ENCODE data around the gene STARD6.

STARD6 gene

GRCh38 chr18:54386043-54386442 lies 28.4 kb upstream of the STARD6 start:
- no peak overlapping the region for H3K27ac ChIP-seq (ENCODE audit: low read length)
- no peaks in the 10 kb centered on the region for H3K27me3 ChIP-seq (ENCODE audit: insufficient read depth, low read length)
- H3K4me3 ChIP-seq (ENCODE audit: low read length): no peak overlapping the region
- peaks cover 36% of the 10 kb centered on the region for H3K4me1 ChIP-seq (ENCODE audit: insufficient read depth, low read length)
- no peaks in the 10 kb centered on the region for H3K36me3 ChIP-seq (ENCODE audit: insufficient read depth, low read depth, low read length)
- H3K9ac ChIP-seq (ENCODE audit: low read depth, low read length): no peak overlapping the region
- no peaks in the 10 kb centered on the region for H3K9me3 ChIP-seq (ENCODE audit: insufficient read depth, low read depth, low read length)

GRCh38 chr18:54382733-54383252 lies 25.1 kb upstream of the STARD6 start:
- H3K9me3 ChIP-seq (ENCODE audit: insufficient read depth, low read depth, low read length): no peaks in the 10 kb centered on the region
- peaks cover 21% of the 10 kb centered on the region for H3K36me3 ChIP-seq (ENCODE audit: insufficient read depth, low read depth, low read length)
- no peak overlapping the region for H3K27ac ChIP-seq (ENCODE audit: low read length)
- no peaks in the 10 kb centered on the region for H3K27me3 ChIP-seq (ENCODE audit: insufficient read depth, low read length)
- H3K9ac ChIP-seq (ENCODE audit: low read depth, low read length): no peak overlapping the region
- peaks cover 26% of the 10 kb centered on the region; the same call in 1 of the 2 replicates for H3K4me1 ChIP-seq (ENCODE audit: insufficient read depth, low read length)
- peak overlapping the region; percentile 27; the same call in 1 of the 2 replicates for H3K4me3 ChIP-seq (ENCODE audit: low read length)

GRCh38 chr18:54382076-54382475 lies 24.4 kb upstream of the STARD6 start:
- no peaks in the 10 kb centered on the region for H3K9me3 ChIP-seq (ENCODE audit: insufficient read depth, low read depth, low read length)
- peaks cover 21% of the 10 kb centered on the region for H3K36me3 ChIP-seq (ENCODE audit: insufficient read depth, low read depth, low read length)
- H3K4me1 ChIP-seq (ENCODE audit: insufficient read depth, low read length): peaks cover 26% of the 10 kb centered on the region; the same call in 1 of the 2 replicates
- H3K27me3 ChIP-seq (ENCODE audit: insufficient read depth, low read length): no peaks in the 10 kb centered on the region
- no peak overlapping the region for H3K9ac ChIP-seq (ENCODE audit: low read depth, low read length)
- no peak overlapping the region for H3K27ac ChIP-seq (ENCODE audit: low read length)
- no peak overlapping the region for H3K4me3 ChIP-seq (ENCODE audit: low read length)

GRCh38 chr18:54381640-54382039 lies 24.0 kb upstream of the STARD6 start:
- no peak overlapping the region for H3K9ac ChIP-seq (ENCODE audit: low read depth, low read length)
- peaks cover 26% of the 10 kb centered on the region; the same call in 1 of the 2 replicates for H3K4me1 ChIP-seq (ENCODE audit: insufficient read depth, low read length)
- H3K4me3 ChIP-seq (ENCODE audit: low read length): no peak overlapping the region
- no peak overlapping the region for H3K27ac ChIP-seq (ENCODE audit: low read length)
- no peaks in the 10 kb centered on the region for H3K9me3 ChIP-seq (ENCODE audit: insufficient read depth, low read depth, low read length)
- H3K27me3 ChIP-seq (ENCODE audit: insufficient read depth, low read length): no peaks in the 10 kb centered on the region
- H3K36me3 ChIP-seq (ENCODE audit: insufficient read depth, low read depth, low read length): peaks cover 22% of the 10 kb centered on the region

- H3K36me3 ChIP-seq (ENCODE audit: insufficient read depth, low read depth, low read length): peaks cover 48% of the 10 kb centered on the region
- H3K27me3 ChIP-seq (ENCODE audit: insufficient read depth, low read length): no peaks in the 10 kb centered on the region
- no peak overlapping the region for H3K27ac ChIP-seq (ENCODE audit: low read length)
- H3K9me3 ChIP-seq (ENCODE audit: insufficient read depth, low read depth, low read length): no peaks in the 10 kb centered on the region
- no peak overlapping the region for H3K9ac ChIP-seq (ENCODE audit: low read depth, low read length)
- H3K4me1 ChIP-seq (ENCODE audit: insufficient read depth, low read length): peaks cover 10% of the 10 kb centered on the region; the same call in 1 of the 2 replicates
- no peak overlapping the region for H3K4me3 ChIP-seq (ENCODE audit: low read length)
These were observed 20.4 kb upstream of the STARD6 start for GRCh38 chr18:54378057-54378456.

GRCh38 chr18:54360406-54360805 lies 2.7 kb upstream of the STARD6 start:
- Histone ChIP-seq H3K9me3 (ENCODE audit: insufficient read depth, low read depth, low read length) (no peaks in the 10 kb centered on the region), H3K27me3 (ENCODE audit: insufficient read depth, low read length) (no peaks in the 10 kb centered on the region), H3K9ac (ENCODE audit: low read depth, low read length) (no peak overlapping the region), H3K4me1 (ENCODE audit: insufficient read depth, low read length) (peaks cover 3% of the 10 kb centered on the region; the same call in 1 of the 2 replicates), H3K4me3 (ENCODE audit: low read length) (no peak overlapping the region), H3K27ac (ENCODE audit: low read length) (no peak overlapping the region), H3K36me3 (ENCODE audit: insufficient read depth, low read depth, low read length) (peaks cover 35% of the 10 kb centered on the region)

- peak overlapping the region; percentile 90 for H3K9ac ChIP-seq (ENCODE audit: low read depth, low read length)
- peak overlapping the region; percentile 96 for H3K4me3 ChIP-seq (ENCODE audit: low read length)
These were observed 1.6 kb upstream of the STARD6 start for GRCh38 chr18:54359233-54359632.

GRCh38 chr18:54358495-54359040 lies 910 bp upstream of the STARD6 start:
- Histone ChIP-seq H3K4me3 (ENCODE audit: low read length) (peak overlapping the region; percentile 96), H3K4me1 (ENCODE audit: insufficient read depth, low read length) (peaks cover 3% of the 10 kb centered on the region; the same call in 1 of the 2 replicates), H3K27me3 (ENCODE audit: insufficient read depth, low read length) (no peaks in the 10 kb centered on the region), H3K9me3 (ENCODE audit: insufficient read depth, low read depth, low read length) (no peaks in the 10 kb centered on the region), H3K9ac (ENCODE audit: low read depth, low read length) (peak overlapping the region; percentile 90), H3K27ac (ENCODE audit: low read length) (no peak overlapping the region), H3K36me3 (ENCODE audit: insufficient read depth, low read depth, low read length) (peaks cover 29% of the 10 kb centered on the region)

More at GRCh38 chr18:54359233-54359632, 1.6 kb upstream of the STARD6 start:
- Histone ChIP-seq H3K27ac (ENCODE audit: low read length) (no peak overlapping the region), H3K4me1 (ENCODE audit: insufficient read depth, low read length) (peaks cover 3% of the 10 kb centered on the region; the same call in 1 of the 2 replicates), H3K27me3 (ENCODE audit: insufficient read depth, low read length) (no peaks in the 10 kb centered on the region), H3K9me3 (ENCODE audit: insufficient read depth, low read depth, low read length) (no peaks in the 10 kb centered on the region), H3K36me3 (ENCODE audit: insufficient read depth, low read depth, low read length) (peaks cover 31% of the 10 kb centered on the region)

GRCh38 chr18:54357082-54357659 lies 487 bp downstream of the STARD6 start:
- H3K4me3 ChIP-seq (ENCODE audit: low read length): peak overlapping the region; percentile 96

GRCh38 chr18:54351186-54351585 lies 6.5 kb downstream of the STARD6 start:
- H3K9me3 ChIP-seq (ENCODE audit: insufficient read depth, low read depth, low read length): no peaks in the 10 kb centered on the region; the same call in 1 of the 2 replicates
- no peak overlapping the region for H3K4me3 ChIP-seq (ENCODE audit: low read length)
- no peaks in the 10 kb centered on the region for H3K27me3 ChIP-seq (ENCODE audit: insufficient read depth, low read length)

More at GRCh38 chr18:54357082-54357659, 487 bp downstream of the STARD6 start:
- Histone ChIP-seq H3K36me3 (ENCODE audit: insufficient read depth, low read depth, low read length) (peaks cover 18% of the 10 kb centered on the region), H3K27ac (ENCODE audit: low read length) (peak overlapping the region; percentile 59), H3K27me3 (ENCODE audit: insufficient read depth, low read length) (no peaks in the 10 kb centered on the region), H3K4me1 (ENCODE audit: insufficient read depth, low read length) (peaks cover 3% of the 10 kb centered on the region; the same call in 1 of the 2 replicates), H3K9ac (ENCODE audit: low read depth, low read length) (peak overlapping the region; percentile 90), H3K9me3 (ENCODE audit: insufficient read depth, low read depth, low read length) (no peaks in the 10 kb centered on the region)

GRCh38 chr18:54338230-54338629 lies 19.4 kb downstream of the STARD6 start:
- Histone ChIP-seq H3K4me3 (ENCODE audit: low read length) (no peak overlapping the region), H3K27me3 (ENCODE audit: insufficient read depth, low read length) (no peaks in the 10 kb centered on the region), H3K27ac (ENCODE audit: low read length) (no peak overlapping the region), H3K9me3 (ENCODE audit: insufficient read depth, low read depth, low read length) (0 out of 2 replicates have a peak, but pooled peaks cover 9% of the 10 kb centered on the region), H3K4me1 (ENCODE audit: insufficient read depth, low read length) (no peaks in the 10 kb centered on the region), H3K36me3 (ENCODE audit: insufficient read depth, low read depth, low read length) (no peaks in the 10 kb centered on the region), H3K9ac (ENCODE audit: low read depth, low read length) (no peak overlapping the region)

More at GRCh38 chr18:54351186-54351585, 6.5 kb downstream of the STARD6 start:
- H3K4me1 ChIP-seq (ENCODE audit: insufficient read depth, low read length): no peaks in the 10 kb centered on the region
- H3K9ac ChIP-seq (ENCODE audit: low read depth, low read length): no peak overlapping the region
- H3K27ac ChIP-seq (ENCODE audit: low read length): no peak overlapping the region
- no peaks in the 10 kb centered on the region for H3K36me3 ChIP-seq (ENCODE audit: insufficient read depth, low read depth, low read length)

Measured in iPS-20b (cell line).